HG03457 (cell line): ENCODE data around the gene SEC16B.
"Not testable (repeated sequence)": the region's sequence is repeated elsewhere in the genome, so short reads cannot be mapped to it uniquely, and the experiment has no call there.

Experiments used
- ATAC-seq: cut with Tn5 transposase; IDR thresholded peaks from one replicate; pipeline ENCODE4 v1.9.1; 2021; ENCODE audit warnings: moderate number of reproducible peaks; ENCODE audit not compliant: unreplicated experiment

Gene SEC16B

DNA sequence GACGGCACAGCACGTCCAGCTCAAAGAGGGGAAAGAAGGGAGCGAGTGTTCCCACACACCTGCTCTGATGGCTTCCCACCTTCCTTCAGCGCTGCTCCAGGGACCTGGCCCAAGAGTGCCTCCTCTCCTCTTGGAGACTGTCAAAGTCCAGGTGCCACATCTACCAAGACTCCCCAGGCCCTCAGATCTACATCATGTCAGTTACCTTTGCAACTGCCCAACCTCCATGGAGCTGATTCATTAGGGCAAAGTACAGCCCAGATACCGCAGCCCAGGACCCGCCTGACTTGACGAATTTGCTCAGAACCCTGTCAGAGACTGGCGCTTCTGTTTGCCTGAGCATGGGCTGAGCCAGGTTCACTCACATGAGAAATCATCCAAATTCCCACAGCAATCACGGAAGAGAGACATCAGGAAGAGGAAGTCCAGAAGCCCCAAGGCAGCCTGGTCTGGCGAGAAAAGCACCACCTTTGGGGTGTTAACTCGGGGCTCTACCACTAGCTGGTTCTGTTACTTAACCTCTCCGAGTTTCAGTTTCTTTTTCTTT lies at the start of gene SEC16B:
SEC16B (minus strand) TSS at position 234 of the 547 bp plus-strand sequence. CDS start 2,077 bp downstream, outside the sequence.
- ATAC-seq: no peak

GRCh38 chr1:178019622-178020021 lies 49.8 kb upstream of the SEC16B start:
- ATAC-seq: no peak

- ATAC-seq: no peak
These were observed 49.4 kb upstream of the SEC16B start for GRCh38 chr1:178019208-178019607.

- no peak for ATAC-seq
These were observed 47.7 kb upstream of the SEC16B start for GRCh38 chr1:178017517-178017916.

GRCh38 chr1:178011864-178012503 lies 42.1 kb upstream of the SEC16B start:
- ATAC-seq: no peak

- ATAC-seq: no peak
These were observed 41.6 kb upstream of the SEC16B start for GRCh38 chr1:178011465-178011828.

- ATAC-seq: no peak
These were observed 41.0 kb upstream of the SEC16B start for GRCh38 chr1:178010674-178011464.

- ATAC-seq: no peak
These were observed 36.2 kb upstream of the SEC16B start for GRCh38 chr1:178006043-178006442.

DNA sequence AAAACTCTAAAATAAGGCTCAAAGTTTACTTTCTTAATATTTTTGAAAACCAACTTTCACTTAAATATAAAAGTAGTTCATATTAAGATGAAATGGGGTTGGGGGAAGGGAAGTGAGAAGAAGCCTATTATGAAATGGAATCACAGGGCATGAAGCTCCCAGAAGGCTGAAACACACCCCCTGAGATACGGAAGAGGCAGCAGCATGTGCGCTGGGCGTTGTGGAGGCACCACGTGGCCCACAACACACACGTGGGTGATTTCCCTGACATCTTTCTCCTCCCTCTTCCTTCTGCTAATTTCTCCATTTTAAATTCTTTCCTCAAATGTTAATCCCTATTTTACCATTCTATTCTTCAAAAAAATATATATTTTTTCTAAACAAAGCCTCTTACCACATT lies 35.6 kb upstream of the SEC16B start:
- ATAC-seq: no peak

- ATAC-seq: no peak
These were observed 35.1 kb upstream of the SEC16B start for GRCh38 chr1:178004926-178005391.

DNA sequence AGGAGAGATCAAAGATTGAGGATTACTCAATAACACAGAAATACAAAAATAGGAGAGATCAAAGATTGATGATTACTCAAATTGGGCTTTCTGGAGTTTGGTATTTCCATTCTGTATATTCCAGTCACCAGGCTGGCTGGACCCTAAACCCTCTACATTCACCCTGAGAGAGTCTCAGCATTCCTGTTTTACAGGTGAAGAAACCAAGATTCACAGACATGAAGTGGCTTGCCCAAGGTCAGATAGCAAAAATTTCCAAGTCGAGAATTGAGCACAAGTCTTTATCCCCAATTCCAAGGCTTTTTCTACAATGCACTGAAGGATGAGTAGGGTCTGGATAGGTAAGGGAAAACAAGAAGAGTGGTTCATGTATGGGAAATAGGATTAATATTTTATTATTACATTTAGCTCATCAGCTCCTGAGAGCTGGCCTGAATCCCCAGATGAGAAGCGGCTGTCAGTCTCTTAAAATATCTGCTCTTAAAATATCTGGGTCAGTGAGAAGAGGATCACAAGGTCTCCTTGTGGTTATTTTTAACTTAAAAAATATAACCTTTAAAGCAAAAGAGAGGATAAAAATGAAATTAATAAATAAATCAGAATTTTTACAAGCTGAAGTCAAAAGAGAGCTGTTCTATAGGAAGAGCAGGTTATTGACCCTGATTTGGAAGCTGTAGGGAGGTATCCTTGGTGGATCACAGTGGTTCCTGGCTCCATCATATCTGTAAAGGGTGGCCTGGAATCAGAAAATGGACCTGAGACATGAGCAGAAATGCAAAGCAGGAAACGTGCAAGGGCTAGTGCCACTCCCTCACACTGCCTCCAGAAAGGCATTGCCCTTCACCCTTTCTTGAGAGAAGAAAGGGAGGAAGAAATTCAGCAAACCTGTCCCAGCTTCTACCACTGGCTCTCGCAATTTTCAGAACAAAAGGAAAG lies 29.1 kb upstream of the SEC16B start:
- no peak for ATAC-seq

GRCh38 chr1:177996957-177997356 lies 27.1 kb upstream of the SEC16B start:
- ATAC-seq: no peak

GRCh38 chr1:177995369-177995768 lies 25.5 kb upstream of the SEC16B start:
- ATAC-seq: no peak

GRCh38 chr1:177986281-177986680 lies 16.4 kb upstream of the SEC16B start:
- ATAC-seq: not testable (repeated sequence)

- no peak for ATAC-seq
These were observed 14.9 kb upstream of the SEC16B start for GRCh38 chr1:177984761-177985160.

DNA sequence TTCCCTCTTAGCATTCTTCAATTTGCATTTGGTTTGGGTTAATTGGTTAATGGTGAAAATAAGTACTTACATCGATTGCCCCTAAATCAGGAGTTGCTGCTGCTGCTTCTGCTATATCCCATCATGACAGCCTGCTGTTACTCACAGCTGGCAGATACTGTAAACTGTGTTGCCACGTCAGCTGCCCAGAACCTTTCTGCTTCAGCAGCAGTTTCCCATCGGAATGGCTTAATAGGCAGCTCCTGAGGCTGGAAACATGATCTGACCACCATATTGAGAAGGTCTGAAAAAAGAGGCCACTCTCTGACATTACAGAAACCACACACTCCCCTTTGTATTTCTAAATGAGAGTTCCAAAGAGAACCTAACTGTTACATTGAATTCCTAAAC lies 14.3 kb upstream of the SEC16B start:
- no peak for ATAC-seq

GRCh38 chr1:177983482-177984135 lies 13.8 kb upstream of the SEC16B start:
- ATAC-seq: no peak

GRCh38 chr1:177983077-177983476 lies 13.2 kb upstream of the SEC16B start:
- ATAC-seq: no peak

DNA sequence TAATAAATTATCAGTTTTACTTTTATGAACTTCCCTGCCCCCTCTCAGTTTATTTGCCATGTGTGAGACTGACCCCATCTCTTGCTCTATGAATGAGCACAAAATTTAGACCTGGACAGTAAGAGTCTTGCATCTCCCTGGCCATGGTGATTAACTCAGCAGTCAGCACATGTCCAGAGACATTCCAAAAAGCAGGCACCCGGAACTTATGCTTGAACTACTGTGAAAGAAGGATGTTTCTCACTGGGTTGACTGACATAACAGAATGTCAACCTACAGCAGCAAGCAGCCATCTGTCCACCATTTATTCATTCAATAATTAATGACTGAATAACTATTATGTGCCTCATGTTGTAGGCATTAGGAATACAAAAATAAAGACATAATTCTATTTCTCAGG lies 11.3 kb upstream of the SEC16B start:
- no peak for ATAC-seq

GRCh38 chr1:177979272-177979671 lies 9.4 kb upstream of the SEC16B start:
- ATAC-seq: no peak

DNA sequence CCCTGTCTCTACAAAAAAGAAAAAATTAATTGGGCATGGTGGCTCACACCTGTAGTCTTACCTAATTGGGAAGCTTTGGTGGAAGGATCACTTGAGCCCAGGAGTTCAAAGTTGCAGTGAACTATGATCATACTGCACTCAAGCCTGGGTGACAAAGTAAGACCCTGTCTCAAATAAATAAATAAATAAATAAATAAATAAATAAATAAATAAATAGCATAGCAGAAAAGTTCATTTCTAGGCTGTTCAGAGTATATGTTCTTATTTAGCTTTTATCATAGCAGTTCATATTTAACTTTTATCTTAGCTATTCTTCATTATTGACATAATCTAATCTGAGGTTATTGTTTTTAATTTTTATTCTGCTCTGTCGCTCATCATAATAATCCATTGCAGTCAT lies 8.7 kb upstream of the SEC16B start:
- ATAC-seq: no peak
